ENCODE measurements around the gene UBR4.

UBR4 gene

GRCh38 chr1:19139711-19140110, 70.4 kb downstream of the UBR4 start:
- DNase-seq (ENCODE audit: low read depth in 2 of 2), result no peak

GRCh38 chr1:19138958-19139581, 71.0 kb downstream of the UBR4 start:
- DNase-seq (ENCODE audit: low read depth in 2 of 2), result no peak

- DNase-seq (ENCODE audit: low read depth in 2 of 2), result no peak
These were observed 71.7 kb downstream of the UBR4 start for GRCh38 chr1:19138331-19138730.

DNA sequence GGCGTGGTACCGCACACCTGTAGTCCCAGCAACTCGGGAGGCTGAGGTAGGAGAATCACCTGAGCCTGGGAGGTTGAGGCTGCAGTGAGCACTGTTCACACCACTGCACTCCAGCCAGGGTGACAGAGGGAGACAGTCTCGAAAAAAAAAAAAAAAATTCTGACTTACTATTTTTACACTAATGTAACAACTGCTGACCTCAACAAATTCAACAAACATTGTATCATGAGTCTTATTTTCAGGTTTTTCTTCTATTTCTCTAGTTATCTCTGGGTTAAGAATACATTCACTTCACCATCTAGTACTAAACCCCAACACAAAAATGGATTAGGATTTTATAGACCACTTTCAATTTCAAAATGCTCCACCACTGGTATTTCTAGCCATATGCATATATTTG, 72.9 kb downstream of the UBR4 start:
- DNase-seq (ENCODE audit: low read depth in 2 of 2), result no peak

DNA sequence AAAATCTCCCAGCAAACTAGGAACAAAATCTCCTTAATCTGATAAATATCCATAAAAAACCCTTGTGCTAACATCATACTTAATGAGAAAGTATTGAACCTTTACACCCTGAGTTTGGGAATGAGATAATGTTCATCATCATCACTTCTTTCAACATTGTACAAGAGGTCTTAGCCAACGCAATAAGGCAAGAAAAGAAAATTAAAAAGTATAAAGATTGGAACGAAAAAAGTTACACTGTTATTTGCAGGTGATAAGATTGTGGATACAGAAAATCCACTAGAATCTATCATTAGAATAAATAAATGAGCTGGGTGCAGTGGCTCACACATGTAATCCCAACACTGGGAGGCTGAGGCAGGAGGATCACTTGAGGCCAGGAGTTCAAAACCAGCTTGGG, 76.7 kb downstream of the UBR4 start:
- DNase-seq (ENCODE audit: low read depth in 2 of 2), result no peak

- no peak for DNase-seq (ENCODE audit: low read depth in 2 of 2)
These were observed 79.6 kb downstream of the UBR4 start for GRCh38 chr1:19130468-19130867.

- no peak for DNase-seq (ENCODE audit: low read depth in 2 of 2)
These were observed 81.0 kb downstream of the UBR4 start for GRCh38 chr1:19128968-19129514.

DNA sequence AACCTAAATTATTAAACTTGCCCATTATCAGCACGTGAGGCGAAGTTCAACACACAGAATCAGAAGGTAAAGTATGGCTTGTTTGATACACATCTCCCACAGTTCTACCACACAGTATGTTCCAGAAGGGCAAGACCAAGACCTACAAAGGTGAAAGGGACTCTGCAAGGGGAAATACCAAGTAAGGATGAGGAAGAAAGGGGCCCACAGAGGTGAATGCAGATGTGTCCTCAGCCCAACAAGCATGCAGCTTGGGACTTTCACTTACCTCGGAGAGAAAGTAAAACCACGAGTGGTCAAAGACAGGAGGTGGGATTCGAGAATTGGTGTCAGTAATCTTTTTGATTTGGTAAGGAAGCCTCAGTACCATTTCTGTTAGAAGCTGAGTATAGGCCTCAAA, 85.8 kb downstream of the UBR4 start:
- peak in 1 of 2 donors; percentile 4 for DNase-seq (ENCODE audit: low read depth in 2 of 2)

DNA sequence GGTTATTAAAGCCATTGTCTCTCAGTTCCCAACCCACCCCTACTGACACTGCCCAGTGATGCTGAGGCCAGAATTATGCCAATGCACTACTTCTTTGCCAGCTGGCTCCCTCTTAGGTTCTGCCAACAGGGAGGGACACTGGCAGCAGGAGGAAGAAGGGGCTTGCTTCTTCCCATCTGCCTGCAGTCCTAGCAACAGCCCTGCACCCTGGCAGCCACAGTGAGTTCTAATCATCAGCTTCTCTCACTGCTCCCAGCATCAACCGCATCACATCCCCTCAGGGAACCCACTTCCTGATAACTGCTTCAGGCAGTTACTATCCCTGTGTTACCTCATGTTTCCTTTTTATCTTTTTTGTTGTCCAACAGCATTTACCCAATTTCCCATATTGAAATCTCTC, 86.2 kb downstream of the UBR4 start:
- no peak for DNase-seq (ENCODE audit: low read depth in 2 of 2)

DNA sequence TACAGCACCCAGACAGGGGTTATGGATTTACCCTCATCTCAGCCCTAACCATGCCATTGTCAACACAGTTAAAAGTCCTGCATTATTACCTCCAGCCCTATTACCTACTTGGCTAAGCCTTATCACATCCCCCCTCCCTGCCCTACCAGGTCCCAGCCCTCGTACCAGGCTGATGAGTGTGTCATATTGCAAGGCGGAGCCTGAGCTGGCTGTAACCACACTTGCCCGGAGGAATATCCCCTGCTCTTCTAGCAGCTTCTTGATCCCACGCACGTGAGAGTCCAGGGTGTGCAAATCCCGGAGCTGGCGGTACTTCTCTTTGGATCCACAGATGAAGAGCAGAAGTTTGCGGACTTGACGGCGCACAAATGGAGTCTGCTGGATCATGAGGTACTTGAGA, 87.4 kb downstream of the UBR4 start:
- no peak for DNase-seq (ENCODE audit: low read depth in 2 of 2)

GRCh38 chr1:19121192-19121591, 88.9 kb downstream of the UBR4 start:
- no peak for DNase-seq (ENCODE audit: low read depth in 2 of 2)

GRCh38 chr1:19120070-19120469, 90.0 kb downstream of the UBR4 start:
- DNase-seq (ENCODE audit: low read depth in 2 of 2), result no peak

DNA sequence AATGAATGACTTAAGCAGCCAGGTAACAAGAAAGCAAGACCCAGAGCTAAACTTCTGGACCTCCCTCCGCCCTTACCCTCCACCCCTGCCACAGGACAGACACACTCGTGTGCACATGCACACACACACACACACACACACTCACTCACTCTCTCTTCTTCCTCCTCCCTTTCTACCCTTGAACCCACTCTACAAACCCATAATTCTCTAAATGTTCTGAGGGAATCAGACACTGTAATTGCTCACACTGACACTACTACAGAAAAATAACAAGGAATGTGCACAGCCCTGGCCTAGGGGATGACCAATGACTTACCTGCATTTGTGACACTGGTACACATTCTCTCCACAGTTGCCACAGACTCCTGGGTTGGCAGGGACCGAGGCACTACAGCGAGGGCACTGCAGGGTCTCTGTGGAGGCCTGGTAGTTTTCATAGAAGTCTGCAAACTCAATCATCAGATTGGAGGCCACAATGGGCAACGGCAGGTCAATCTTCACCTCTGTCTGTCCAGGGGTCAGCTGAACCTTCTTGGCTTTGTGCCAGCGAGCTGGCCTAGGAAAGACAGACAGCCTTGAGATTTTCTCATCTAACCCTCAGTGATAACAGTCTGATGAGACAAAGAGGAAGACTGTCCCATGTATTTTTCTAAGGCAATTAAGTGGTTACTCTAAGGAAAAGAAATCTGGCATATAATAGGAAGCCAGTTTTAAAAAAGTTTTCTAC, 94.8 kb downstream of the UBR4 start:
- DNase-seq (ENCODE audit: low read depth in 2 of 2), result no peak

- peak in 1 of 2 donors; percentile 7 for DNase-seq (ENCODE audit: low read depth in 2 of 2)
These were observed 96.4 kb downstream of the UBR4 start for GRCh38 chr1:19113697-19114092.

DNA sequence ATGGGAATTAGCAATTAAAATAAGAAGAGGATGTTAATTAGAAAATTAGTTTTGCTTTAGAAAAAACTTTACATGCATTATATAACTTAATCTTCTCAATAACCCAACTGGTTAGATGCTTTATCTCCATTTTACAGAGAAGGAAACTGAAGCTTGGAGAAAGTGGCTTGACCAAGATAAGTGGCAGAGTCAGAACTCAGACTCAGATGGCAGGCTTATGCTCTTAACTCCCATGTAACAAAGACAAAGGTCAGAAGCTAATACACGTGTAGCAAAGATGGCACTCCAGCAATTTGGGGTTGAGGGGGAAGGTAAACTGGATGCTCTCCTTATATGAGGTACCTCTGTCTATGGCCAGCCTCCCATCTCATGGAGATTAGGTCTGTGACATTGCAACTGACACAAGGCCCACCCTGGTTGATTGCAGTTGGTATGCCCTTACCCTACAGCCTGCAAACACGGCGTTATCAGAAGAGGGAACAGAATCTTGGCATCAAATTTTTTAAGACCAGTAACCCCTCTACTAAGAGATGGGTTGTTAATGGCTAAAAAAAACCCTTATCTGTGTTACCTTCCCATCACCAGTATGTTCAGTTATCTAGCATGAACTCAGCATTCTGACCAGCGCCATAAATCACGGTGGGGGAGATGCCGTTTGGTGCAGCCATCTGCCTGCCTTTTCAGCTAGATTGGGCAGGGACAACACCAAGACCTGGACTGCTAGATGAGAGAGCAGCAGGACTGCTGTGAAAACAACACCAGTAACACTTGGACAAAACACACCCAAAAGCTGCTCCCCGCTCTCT, 97.0 kb downstream of the UBR4 start:
- DNase-seq (ENCODE audit: low read depth in 2 of 2), result no peak

DNA sequence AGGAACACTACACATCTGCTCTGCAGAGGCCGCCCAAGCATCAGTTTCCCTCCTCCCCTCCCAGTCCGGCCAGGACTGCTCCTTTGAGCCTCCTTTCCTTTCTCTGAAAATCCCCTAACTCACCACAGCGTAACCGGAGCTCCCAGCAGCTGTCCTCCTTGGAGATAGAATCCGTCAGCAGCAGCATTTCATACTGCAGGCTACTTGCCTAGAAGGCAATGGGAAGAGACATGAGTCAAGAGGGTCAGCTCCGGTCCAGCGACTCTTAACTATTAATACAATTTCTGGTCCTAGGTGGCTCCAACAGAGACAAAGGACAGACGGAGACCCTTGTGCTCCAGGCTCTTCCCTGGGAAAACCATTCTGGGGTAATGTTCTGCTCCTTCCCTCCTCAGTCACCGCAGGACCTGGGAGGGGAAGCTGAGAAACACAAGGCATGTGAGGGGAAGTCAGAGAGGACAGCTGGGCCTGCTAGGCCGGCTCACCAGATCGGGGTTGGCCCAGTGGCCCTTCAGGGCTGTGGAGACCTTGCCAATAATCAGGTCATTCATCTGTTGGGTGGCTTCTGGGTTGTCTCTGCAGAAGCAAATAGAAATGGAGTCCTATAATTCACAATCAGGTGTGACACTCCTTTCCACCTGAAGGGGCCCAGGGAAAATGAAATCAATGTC, 99.7 kb downstream of the UBR4 start:
- no peak for DNase-seq (ENCODE audit: low read depth in 2 of 2)

GRCh38 chr1:19109545-19109944, 100.5 kb downstream of the UBR4 start:
- no peak for DNase-seq (ENCODE audit: low read depth in 2 of 2)

GRCh38 chr1:19101244-19101643, 108.8 kb downstream of the UBR4 start:
- no peak for DNase-seq (ENCODE audit: low read depth in 2 of 2)

- no peak for DNase-seq (ENCODE audit: low read depth in 2 of 2)
These were observed 110.0 kb downstream of the UBR4 start for GRCh38 chr1:19100028-19100427.

DNA sequence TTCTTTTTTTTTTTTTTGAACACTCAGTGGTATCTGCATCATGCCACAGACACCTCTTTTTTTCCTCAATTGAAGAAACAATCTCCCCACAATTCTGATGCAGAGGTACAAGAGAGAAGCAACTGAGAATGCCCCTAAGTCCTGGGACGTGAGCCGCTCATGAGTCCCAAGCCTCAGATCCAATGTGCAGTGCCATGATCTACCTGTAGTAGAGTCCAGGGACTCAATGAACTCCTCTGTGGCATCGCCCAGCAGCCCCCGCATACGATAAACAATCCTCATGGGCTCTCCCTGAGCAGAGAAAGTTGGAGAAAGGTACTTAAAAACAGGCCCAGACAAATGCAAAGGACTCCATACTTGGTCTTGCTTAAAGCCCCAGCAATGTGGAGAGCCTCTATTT, 113.1 kb downstream of the UBR4 start:
- DNase-seq (ENCODE audit: low read depth in 2 of 2), result no peak

DNA sequence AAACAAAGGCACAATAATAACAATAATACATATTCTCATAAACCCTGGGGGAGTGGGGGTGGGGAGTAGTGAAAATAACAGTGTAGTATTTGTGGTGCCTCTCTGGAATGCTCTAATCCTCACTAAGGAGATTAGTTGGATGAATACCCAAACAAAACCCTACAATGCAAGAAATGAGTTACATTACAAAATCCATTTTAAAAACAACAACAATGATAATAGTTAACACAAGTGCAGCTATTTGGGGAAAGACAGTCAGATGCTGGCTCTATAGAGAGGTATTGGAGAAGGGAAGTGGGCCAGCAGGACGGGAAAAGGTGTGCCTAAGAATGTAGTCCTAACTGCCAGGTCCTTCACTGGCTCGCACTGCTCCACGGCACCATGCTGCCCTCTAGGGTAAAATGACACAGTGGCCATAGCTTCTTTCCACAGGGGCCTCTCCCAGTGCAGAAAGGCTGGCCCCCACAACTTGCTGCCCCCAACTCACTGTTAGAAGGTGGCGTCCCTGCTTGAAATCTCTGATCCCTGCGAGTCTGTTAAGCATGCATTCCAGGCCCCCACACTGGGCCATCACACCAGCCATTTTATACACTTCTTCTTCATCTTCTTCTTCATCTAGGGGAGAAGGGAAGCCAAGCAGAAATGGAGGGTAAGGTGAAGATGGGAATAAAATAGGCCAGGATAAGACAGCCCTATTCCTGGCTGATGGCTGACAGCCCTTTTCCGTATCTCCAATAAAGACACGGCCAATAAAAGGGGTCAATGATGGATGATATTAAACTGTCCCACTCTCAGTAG, 113.8 kb downstream of the UBR4 start:
- DNase-seq (ENCODE audit: low read depth in 2 of 2), result no peak

Measured in stimulated activated CD4-positive, alpha-beta T cell treated with anti-CD3 and anti-CD28 coated beads, Interleukin-4, amount 100 ng/mL, for 48 hours (primary cell).